Fibroblast of gingiva (primary cell): ENCODE results near the gene SMIM27.
A peak's percentile ranks its signal among the peaks of the same experiment; 100 is the strongest.

Experiments used
- DNase-seq: peaks from one replicate; pipeline ENCODE4 v3.0.0-alpha.2; 2011; ENCODE audit warnings: low read depth

SMIM27 gene

GRCh38 chr9:32554591-32554990 is 2.5 kb downstream of the SMIM27 start:
- DNase-seq, result no peak

- no peak for DNase-seq
Measured at GRCh38 chr9:32558408-32558934, 6.3 kb downstream of the SMIM27 start.

GRCh38 chr9:32565967-32566366 is 13.8 kb downstream of the SMIM27 start:
- DNase-seq, result no peak

GRCh38 chr9:32566770-32567169 is 14.6 kb downstream of the SMIM27 start:
- DNase-seq, result no peak

GRCh38 chr9:32570262-32570661 is 18.1 kb downstream of the SMIM27 start:
- DNase-seq, result no peak

GRCh38 chr9:32571969-32572899 is 20.1 kb downstream of the SMIM27 start:
- peak; percentile 56 for DNase-seq

GRCh38 chr9:32572900-32573523 is 20.9 kb downstream of the SMIM27 start, which contains the start of gene NDUFB6:
NDUFB6 (minus strand) TSS chr9:32573159; CDS start chr9:32573060, 99 bp downstream.
- DNase-seq, result peak; percentile 90

- DNase-seq, result no peak
Measured at GRCh38 chr9:32573821-32574220, 21.7 kb downstream of the SMIM27 start.

- DNase-seq, result no peak
Measured at GRCh38 chr9:32574858-32575257, 22.7 kb downstream of the SMIM27 start.

GRCh38 chr9:32577316-32577715 is 25.2 kb downstream of the SMIM27 start:
- no peak for DNase-seq

- DNase-seq, result no peak
Measured at GRCh38 chr9:32578976-32579375, 26.8 kb downstream of the SMIM27 start.

- peak; percentile 33 for DNase-seq
Measured at GRCh38 chr9:32579706-32580331, 27.7 kb downstream of the SMIM27 start.

- no peak for DNase-seq
Measured at GRCh38 chr9:32580631-32581300, 28.6 kb downstream of the SMIM27 start.

- DNase-seq, result peak; percentile 36
Measured at GRCh38 chr9:32581512-32582143, 29.5 kb downstream of the SMIM27 start.

- DNase-seq, result no peak
Measured at GRCh38 chr9:32584784-32585183, 32.7 kb downstream of the SMIM27 start.

GRCh38 chr9:32587901-32588300 is 35.8 kb downstream of the SMIM27 start:
- DNase-seq, result no peak

GRCh38 chr9:32589083-32589723 is 37.1 kb downstream of the SMIM27 start:
- peak; percentile 28 for DNase-seq

- DNase-seq, result no peak
Measured at GRCh38 chr9:32590476-32590875, 38.3 kb downstream of the SMIM27 start.

- DNase-seq, result no peak
Measured at GRCh38 chr9:32590898-32591297, 38.8 kb downstream of the SMIM27 start.

GRCh38 chr9:32596096-32596865 is 44.2 kb downstream of the SMIM27 start:
- no peak for DNase-seq
